Fibroblast of skin of scalp (primary cell): ENCODE results near the gene INHA. TPM values are rescaled to one million over a fixed set of nuclear protein-coding genes. Genes with fewer than 3 reads are reported as not detected.

ENCODE experiments used
- DNase-seq: peaks from one replicate; pipeline ENCODE4 v3.0.0-alpha.2; 2013
- polyA plus RNA-seq, 2 experiments: library from polyadenylated mRNA; unstranded; fragments of 120-200 nt; gene quantifications; one replicate each; pipeline ENCODE4 v1.2.1, GENCODE V29; 2013; ENCODE audit not compliant: insufficient read length in 2 of 2

The INHA gene, protein sequence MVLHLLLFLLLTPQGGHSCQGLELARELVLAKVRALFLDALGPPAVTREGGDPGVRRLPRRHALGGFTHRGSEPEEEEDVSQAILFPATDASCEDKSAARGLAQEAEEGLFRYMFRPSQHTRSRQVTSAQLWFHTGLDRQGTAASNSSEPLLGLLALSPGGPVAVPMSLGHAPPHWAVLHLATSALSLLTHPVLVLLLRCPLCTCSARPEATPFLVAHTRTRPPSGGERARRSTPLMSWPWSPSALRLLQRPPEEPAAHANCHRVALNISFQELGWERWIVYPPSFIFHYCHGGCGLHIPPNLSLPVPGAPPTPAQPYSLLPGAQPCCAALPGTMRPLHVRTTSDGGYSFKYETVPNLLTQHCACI
- 0.61 TPM for polyA plus RNA-seq (2013, experiment 1 of 2; ENCODE audit: insufficient read length)
- polyA plus RNA-seq (2013, experiment 2 of 2; ENCODE audit: insufficient read length) = 0.20 TPM

- no peak for DNase-seq
Measured at GRCh38 chr2:219572237-219573001, at the start of gene INHA. TSS of gene INHA (plus strand) at chr2:219572310. CDS start at chr2:219572375, 65 bp downstream.

- no peak for DNase-seq
Measured at GRCh38 chr2:219523031-219523671, 49.0 kb upstream of the INHA start.

DNA sequence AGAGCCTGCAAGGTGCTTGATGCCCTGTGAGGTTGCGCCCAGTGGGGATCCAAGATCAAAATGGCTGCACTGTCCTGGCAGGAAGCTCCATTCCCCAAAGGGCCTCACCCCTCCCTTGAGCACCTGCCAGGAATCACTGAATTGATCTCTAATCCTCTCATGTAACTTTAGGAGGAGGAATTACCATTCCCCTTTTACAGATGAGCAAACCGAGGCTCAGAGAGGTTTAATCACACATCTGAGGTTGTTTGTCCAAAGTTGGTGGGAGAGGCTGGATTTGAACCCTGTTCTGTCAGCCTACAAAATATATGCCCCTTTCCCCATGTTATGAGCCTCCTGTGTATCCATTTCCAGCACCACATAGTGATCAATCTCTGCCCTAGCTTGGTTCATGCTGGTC is 47.3 kb upstream of the INHA start:
- DNase-seq = no peak

- DNase-seq = no peak
Measured at GRCh38 chr2:219525533-219526232, 46.4 kb upstream of the INHA start.

- DNase-seq = no peak
Measured at GRCh38 chr2:219526320-219527075, 45.6 kb upstream of the INHA start.

DNA sequence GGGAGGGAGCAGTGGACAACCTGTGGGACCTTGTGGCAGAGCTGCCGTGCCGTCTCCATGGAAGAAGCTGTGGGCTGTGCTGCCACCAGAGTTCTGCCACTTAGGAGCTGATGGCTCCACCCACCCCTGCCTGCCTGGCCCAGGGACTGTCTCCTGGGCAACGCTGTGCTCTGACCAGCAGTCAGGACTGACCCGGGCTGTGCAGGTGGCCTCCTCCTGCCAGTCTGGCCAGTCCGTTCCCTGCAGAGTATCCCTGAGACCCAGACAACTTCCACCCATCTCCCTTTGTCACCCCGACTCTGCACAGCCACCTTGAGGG is 45.1 kb upstream of the INHA start:
- no peak for DNase-seq

GRCh38 chr2:219527472-219527871 is 44.6 kb upstream of the INHA start:
- no peak for DNase-seq

GRCh38 chr2:219530048-219530963 is 41.8 kb upstream of the INHA start:
- DNase-seq = peak; percentile 86

GRCh38 chr2:219531639-219532377 is 40.3 kb upstream of the INHA start:
- DNase-seq = no peak

DNA sequence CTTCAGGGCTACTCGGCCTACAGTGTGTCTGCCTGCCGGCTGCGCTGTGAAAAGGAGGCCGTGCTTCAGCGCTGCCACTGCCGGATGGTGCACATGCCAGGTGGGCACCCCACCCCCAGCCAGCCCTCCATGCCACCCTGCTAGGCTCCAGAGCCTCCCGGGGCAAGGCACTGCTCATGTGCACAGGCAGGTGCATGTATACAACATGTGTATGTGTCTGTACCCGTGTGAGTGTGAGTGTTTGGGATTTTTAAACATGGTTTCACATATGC is 39.8 kb upstream of the INHA start:
- DNase-seq = no peak

DNA sequence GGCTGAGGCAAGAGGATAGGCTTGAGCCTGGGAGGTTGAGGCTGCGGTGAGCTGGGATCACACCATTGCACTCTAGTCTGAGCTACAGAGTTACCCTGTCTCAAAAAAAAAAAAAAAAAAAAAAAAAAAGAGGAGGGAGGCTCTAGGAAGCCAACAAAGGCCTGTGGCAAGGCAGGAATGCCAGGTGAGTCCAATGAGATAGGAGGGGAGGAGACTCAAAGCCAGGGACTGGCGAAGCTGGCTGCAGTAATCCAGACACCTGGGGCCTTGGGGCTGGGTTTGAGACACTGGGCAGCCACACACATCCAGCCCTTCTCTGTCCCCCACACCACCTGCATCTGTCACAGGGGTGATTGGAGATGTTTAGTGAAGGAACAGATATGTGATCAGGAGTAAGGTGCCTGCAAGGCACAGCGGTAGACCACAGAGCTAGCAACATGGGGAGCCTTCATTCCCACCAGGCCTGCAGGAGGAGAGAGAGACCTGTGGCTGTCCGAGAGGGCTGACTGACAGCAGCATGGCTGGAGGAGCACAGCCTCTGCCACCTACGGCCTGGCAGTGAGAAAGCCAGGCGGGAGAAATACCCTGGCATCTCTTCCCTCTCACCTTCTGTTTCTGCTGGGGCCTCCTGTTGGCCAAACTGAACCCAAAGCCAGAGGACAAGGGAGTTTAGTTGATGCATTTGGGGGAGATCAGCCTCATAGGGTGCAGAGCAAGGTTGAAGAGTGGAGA is 38.0 kb upstream of the INHA start:
- no peak for DNase-seq

- no peak for DNase-seq
Measured at GRCh38 chr2:219536425-219536824, 35.7 kb upstream of the INHA start.

GRCh38 chr2:219536967-219537366 is 35.1 kb upstream of the INHA start:
- no peak for DNase-seq

GRCh38 chr2:219537657-219538488 is 34.2 kb upstream of the INHA start:
- no peak for DNase-seq

DNA sequence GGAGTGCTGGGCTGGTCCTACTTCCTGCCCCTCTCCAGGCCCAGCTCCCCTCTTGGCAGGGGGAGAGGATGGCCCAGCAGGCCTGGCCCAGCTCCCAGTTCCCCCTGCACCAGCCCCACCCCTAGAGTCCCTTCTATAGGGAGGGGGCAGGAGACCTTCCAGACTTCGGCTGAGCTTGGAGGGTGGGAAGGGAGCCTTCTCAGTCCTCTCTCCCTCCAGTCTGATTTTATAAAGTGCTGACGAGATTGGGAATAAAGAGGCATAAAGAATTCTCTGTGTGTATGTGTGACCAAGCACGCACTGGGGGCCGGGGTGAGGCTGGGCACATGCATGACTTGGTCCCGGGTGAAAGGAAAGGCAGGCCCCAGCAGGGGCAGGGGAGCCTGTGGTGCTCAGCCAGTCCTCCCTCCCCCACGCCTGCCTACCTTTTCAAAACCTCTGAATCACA is 33.6 kb upstream of the INHA start:
- peak; percentile 61 for DNase-seq

- DNase-seq = no peak
Measured at GRCh38 chr2:219538956-219539788, 32.9 kb upstream of the INHA start.

DNA sequence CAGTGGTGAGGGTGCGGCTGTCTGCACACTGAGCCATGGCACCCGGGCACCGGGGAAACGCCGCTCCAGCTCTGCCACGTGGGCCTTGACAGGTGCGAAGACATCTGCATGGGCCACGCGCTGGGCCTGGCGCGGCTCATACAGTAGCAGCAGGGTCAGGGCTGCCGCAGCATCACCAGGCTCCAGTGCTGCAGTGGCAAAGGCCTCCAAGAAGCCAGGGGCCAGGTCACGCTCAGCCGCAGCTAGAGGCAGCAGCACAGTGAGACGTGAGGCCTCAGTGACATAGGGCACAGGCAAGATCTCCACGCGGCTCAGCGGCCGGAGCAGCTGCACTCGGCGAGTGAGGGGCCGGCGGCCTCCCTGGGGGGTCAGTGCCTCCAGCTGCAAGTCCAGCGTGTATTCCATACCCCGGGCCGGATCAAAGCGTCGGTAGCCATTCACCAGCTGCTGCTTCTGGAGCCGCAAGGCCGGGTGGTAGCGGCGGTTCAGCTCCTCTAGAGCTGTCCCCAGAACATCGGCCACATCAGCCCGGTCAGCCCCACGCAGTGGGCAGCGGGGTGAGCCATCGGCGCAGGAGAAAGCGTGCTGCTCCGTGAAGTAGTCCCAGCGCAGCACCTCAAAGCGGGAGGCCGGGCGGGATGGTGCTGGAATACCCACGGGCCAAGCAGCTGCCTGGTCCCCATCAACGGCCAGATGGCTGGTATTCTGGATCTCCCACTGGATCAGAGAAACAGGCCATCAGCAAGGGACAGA is 32.0 kb upstream of the INHA start:
- DNase-seq = no peak
